A549 (cell line): Measurements from ENCODE around the gene MAP3K7CL. TPM values are rescaled to one million over a fixed set of nuclear protein-coding genes. Genes with fewer than 3 reads are reported as not detected.

Source experiments
- ATAC-seq, 2 experiments: fragments of 200-7000 bp in 1 of 2; fragments of >200 bp in 1 of 2; cut with Nextera tagmentation in 1 of 2; cut with Tn5 transposase in 1 of 2; 3 replicates each; pipeline versions ENCODE4 v1.8.0 to v1.9.1; 2018 to 2020; ENCODE audit warnings: mild to moderate bottlenecking in 1 of 2, moderate library complexity in 1 of 2
- CTCF ChIA-PET: fragments of 300-600 bp; sonication (Branson Sonifier 250); formaldehyde crosslinking; extraction: SDS; loops from one replicate; lab custom pipeline; 2021; ENCODE audit warnings: antibody characterized with exemption, inconsistent platforms; lab: Yijun Ruan, JAX
- POLR2A ChIA-PET: fragments of 350-600 bp; formaldehyde crosslinking; extraction: SDS; loops from one replicate; lab custom pipeline; 2021; ENCODE audit warnings: antibody characterized with exemption, inconsistent platforms; lab: Yijun Ruan, JAX
- DNase-seq, 2 experiments: peaks; one replicate each; pipeline versions ENCODE4 v3.0.0 to v3.0.0-alpha.2; 2011 to 2016; ENCODE audit warnings: low read depth in 1 of 2, low spot score in 1 of 2
- FAIRE-seq: peaks from 2 replicates; lab custom pipeline; 2011; peaks lifted over from hg19 to GRCh38; lab: Jason Lieb, UNC
- H3K27ac ChIP-seq, 2 experiments: fragments of >200 bp; sonication (Bioruptor Twin); formaldehyde crosslinking; 3 replicates each; pipeline ENCODE4 v1.5.1; 2016 to 2017
- H3K4me1 ChIP-seq: fragments of >200 bp; sonication (Bioruptor Twin); formaldehyde crosslinking; 3 replicates; pipeline ENCODE4 v1.6.1; 2016
- H3K4me2 ChIP-seq: fragments of >200 bp; sonication (Bioruptor Twin); formaldehyde crosslinking; 3 replicates; pipeline ENCODE4 v1.6.1; 2016
- H3K4me3 ChIP-seq: fragments of >200 bp; sonication (Bioruptor Twin); formaldehyde crosslinking; 3 replicates; pipeline ENCODE4 v1.5.1; 2016
- H3K9me3 ChIP-seq: fragments of >200 bp; sonication (Bioruptor Twin); formaldehyde crosslinking; 3 replicates; pipeline ENCODE4 v1.6.1; 2016
- BHLHE40 ChIP-seq: IDR thresholded peaks from 2 replicates; pipeline ENCODE4 v1.6.1; 2012; ENCODE audit warnings: low read depth, low read length, inconsistent platforms
- CBX2 ChIP-seq: fragments of 200-600 bp; sonication (generic); IDR thresholded peaks from 2 replicates; pipeline ENCODE4 v1.6.1; 2016; ENCODE audit warnings: low read depth, mild to moderate bottlenecking, borderline replicate concordance
- CHD2 ChIP-seq: fragments of 150-350 bp; IDR thresholded peaks from 2 replicates; pipeline ENCODE4 v1.6.1; 2014; ENCODE audit warnings: low read length; ENCODE audit not compliant: partially characterized antibody
- ELK1 ChIP-seq: fragments of 150-350 bp; IDR thresholded peaks from 2 replicates; pipeline ENCODE4 v1.6.1; 2014; ENCODE audit warnings: low read depth, mild to moderate bottlenecking, low read length
- EP300 ChIP-seq, 2 experiments: fragments of >200 bp; sonication (Bioruptor Twin); formaldehyde crosslinking; IDR thresholded peaks; 2 replicates in 1 of 2; 3 replicates in 1 of 2; pipeline ENCODE4 v1.6.1; 2016 to 2017
- FOSB ChIP-seq: fragments of 250-450 bp; sonication (Bioruptor Pico); IDR thresholded peaks from 2 replicates; pipeline ENCODE4 v1.5.0; 2020; ENCODE audit warnings: mild to moderate bottlenecking, moderate library complexity
- FOXS1 ChIP-seq: fragments of 250-450 bp; sonication (Bioruptor Pico); IDR thresholded peaks from 2 replicates; pipeline ENCODE4 v1.5.0; 2020; ENCODE audit warnings: mild to moderate bottlenecking, moderate library complexity
- GATA3 ChIP-seq: IDR thresholded peaks from 2 replicates; pipeline ENCODE4 v1.6.1; 2012; ENCODE audit warnings: borderline replicate concordance
- HDAC2 ChIP-seq: fragments of 200-600 bp; sonication (generic); IDR thresholded peaks from 2 replicates; pipeline ENCODE4 v1.6.1; 2016
- HOXA7 ChIP-seq: fragments of 250-450 bp; sonication (Bioruptor Pico); IDR thresholded peaks from 2 replicates; pipeline ENCODE4 v1.5.0; 2020; ENCODE audit warnings: mild to moderate bottlenecking, moderate library complexity
- HOXB5 ChIP-seq: fragments of 250-450 bp; sonication (Bioruptor Pico); IDR thresholded peaks from 2 replicates; pipeline ENCODE4 v1.5.0; 2020; ENCODE audit warnings: mild to moderate bottlenecking, moderate library complexity
- NFE2L2 ChIP-seq: fragments of 150-350 bp; conservative IDR thresholded peaks from 2 replicates; pipeline ENCODE4 v1.6.1; 2014; ENCODE audit warnings: low read length
- NR3C1 ChIP-seq: fragments of >200 bp; sonication (Bioruptor Twin); formaldehyde crosslinking; IDR thresholded peaks from 3 replicates; pipeline ENCODE4 v1.6.1; 2017
- PHF8 ChIP-seq: fragments of 200-600 bp; sonication (generic); IDR thresholded peaks from 2 replicates; pipeline ENCODE4 v1.6.1; 2016; ENCODE audit warnings: low read depth, mild to moderate bottlenecking, antibody characterized with exemption, moderate library complexity, borderline replicate concordance
- RAD21 ChIP-seq, 2 experiments: fragments of >200 bp in 1 of 2; sonication (Bioruptor Twin) in 1 of 2; formaldehyde crosslinking in 1 of 2; IDR thresholded peaks in 1 of 2; conservative IDR thresholded peaks in 1 of 2; 2 replicates in 1 of 2; 3 replicates in 1 of 2; pipeline ENCODE4 v1.6.1; 2012 to 2018; ENCODE audit warnings: inconsistent platforms in 1 of 2
- RARB ChIP-seq: fragments of 250-450 bp; sonication (Bioruptor Pico); IDR thresholded peaks from 2 replicates; pipeline ENCODE4 v1.8.0; 2021; ENCODE audit warnings: mild to moderate bottlenecking, moderate library complexity
- RCOR1 ChIP-seq: fragments of 150-350 bp; IDR thresholded peaks from 2 replicates; pipeline ENCODE4 v1.6.1; 2014; ENCODE audit warnings: antibody characterized with exemption, low read length, low read depth
- RFX5 ChIP-seq: fragments of 450-650 bp; IDR thresholded peaks from 2 replicates; pipeline ENCODE4 v1.7.1; 2014; ENCODE audit warnings: antibody characterized with exemption, mild to moderate bottlenecking, moderate library complexity
- SREBF2 ChIP-seq: fragments of 450-650 bp; IDR thresholded peaks from 2 replicates; pipeline ENCODE4 v1.6.1; 2014; ENCODE audit warnings: mild to moderate bottlenecking, moderate library complexity
- TFCP2L1 ChIP-seq: fragments of 250-450 bp; sonication (Bioruptor Pico); IDR thresholded peaks from 2 replicates; pipeline ENCODE4 v1.5.0; 2021; ENCODE audit warnings: mild to moderate bottlenecking
- USF2 ChIP-seq: fragments of 450-650 bp; IDR thresholded peaks from 2 replicates; pipeline ENCODE4 v1.6.1; 2014; ENCODE audit warnings: antibody characterized with exemption
- ZC3H11A ChIP-seq: fragments of 450-650 bp; IDR thresholded peaks from 2 replicates; pipeline ENCODE4 v1.6.1; 2014; ENCODE audit warnings: antibody characterized with exemption, mild to moderate bottlenecking
- ZNF302 ChIP-seq: fragments of 250-450 bp; sonication (Bioruptor Pico); IDR thresholded peaks from 2 replicates; pipeline ENCODE4 v1.9.0; 2021; ENCODE audit warnings: inconsistent platforms, mild to moderate bottlenecking, moderate library complexity
- WGBS: methylation state at CpG from one replicate; pipeline ENCODE4 v1.1.6; 2017; ENCODE audit errors: missing lambda C conversion rate; 5-methylcytosine and 5-hydroxymethylcytosine counted together
- polyA plus RNA-seq, 4 experiments: library from polyadenylated mRNA; depleted of rRNA in 3 of 4; stranded (reverse); fragments of >200 nt; fragmentation: RNase III in 1 of 4; extraction: RNeasy Plus Mini Kit Qiagen cat#74134 plus additional on column Dnase treatment in 1 of 4; gene quantifications; 2 replicates in 3 of 4; 3 replicates in 1 of 4; pipeline ENCODE4 v1.2.3, GENCODE V29; 2011 to 2017
- TF ChIP-seq, protein P1 (sequence below): fragments of 250-450 bp; sonication (Bioruptor Pico); IDR thresholded peaks from 2 replicates; pipeline ENCODE4 v1.5.0; 2020; ENCODE audit warnings: low read depth, mild to moderate bottlenecking, moderate library complexity
- TF ChIP-seq, protein P2 (sequence below): fragments of 250-450 bp; sonication (Bioruptor Pico); IDR thresholded peaks from 2 replicates; pipeline ENCODE4 v1.5.0; 2021; ENCODE audit warnings: mild to moderate bottlenecking, moderate library complexity, borderline replicate concordance
- TF ChIP-seq, protein P3 (sequence below): IDR thresholded peaks from 2 replicates; pipeline ENCODE4 v1.6.1; 2012; ENCODE audit warnings: low read depth, borderline replicate concordance
- TF ChIP-seq, protein P4 (sequence below): fragments of >200 bp; sonication (Bioruptor Twin); formaldehyde crosslinking; IDR thresholded peaks from 3 replicates; pipeline ENCODE4 v1.5.1; 2016
- TF ChIP-seq, protein P5 (sequence below): fragments of >200 bp; sonication (Bioruptor Twin); formaldehyde crosslinking; IDR thresholded peaks from 2 replicates; pipeline ENCODE4 v1.6.1; 2016

The MAP3K7CL gene
- polyA plus RNA-seq, 2 of the 4 experiments (the other 2 are of a cell fraction): 2.9 to 5.7 TPM

DNA sequence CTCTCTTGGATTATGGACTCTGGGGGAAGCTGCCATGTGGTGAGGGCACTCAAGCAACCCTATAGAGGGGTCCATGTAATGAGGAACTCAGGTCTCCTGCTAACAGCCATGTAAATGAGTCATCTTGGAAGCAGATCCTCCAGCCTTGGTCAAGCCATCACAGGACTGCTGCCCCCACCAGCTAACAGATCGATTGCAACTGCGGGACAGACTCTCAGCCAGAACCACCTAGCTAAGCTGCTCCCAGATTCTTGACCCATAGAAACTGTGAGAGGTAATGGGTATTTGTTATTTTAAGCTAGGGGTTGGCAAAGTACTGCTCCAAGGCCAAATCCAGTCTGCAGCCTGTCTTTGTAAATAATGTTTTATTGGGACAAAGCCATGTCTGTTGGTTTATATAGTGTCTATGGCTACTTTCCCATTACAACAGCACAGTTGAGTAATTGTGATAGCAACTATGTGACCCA lies 27.6 kb upstream of the MAP3K7CL start (continued):
- TF ChIP-seq, protein P1, sequence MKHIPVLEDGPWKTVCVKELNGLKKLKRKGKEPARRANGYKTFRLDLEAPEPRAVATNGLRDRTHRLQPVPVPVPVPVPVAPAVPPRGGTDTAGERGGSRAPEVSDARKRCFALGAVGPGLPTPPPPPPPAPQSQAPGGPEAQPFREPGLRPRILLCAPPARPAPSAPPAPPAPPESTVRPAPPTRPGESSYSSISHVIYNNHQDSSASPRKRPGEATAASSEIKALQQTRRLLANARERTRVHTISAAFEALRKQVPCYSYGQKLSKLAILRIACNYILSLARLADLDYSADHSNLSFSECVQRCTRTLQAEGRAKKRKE (CRISPR knock-in tag): no peak

DNA sequence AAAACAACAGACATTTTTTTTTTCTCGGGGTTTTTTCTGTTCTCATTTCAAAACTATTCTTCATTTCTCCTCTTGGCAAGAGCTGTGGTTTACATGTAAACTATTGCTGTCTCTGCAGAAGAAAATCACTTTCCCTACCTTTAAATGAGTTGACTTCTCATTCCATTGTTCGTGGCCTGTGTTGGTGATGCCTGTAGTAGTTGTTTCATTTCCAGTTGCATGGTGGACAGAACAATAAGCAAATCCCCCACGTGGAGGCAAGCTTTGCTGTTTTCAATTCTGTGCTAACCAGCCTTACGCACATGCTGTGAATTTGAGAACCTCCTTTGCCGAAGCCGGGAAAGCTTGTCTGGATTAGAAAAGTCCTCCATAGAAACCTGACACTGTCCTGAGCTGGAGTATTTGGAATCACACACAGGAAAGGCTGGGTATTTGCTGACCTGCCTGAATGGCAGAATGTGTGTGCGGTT lies 26.2 kb upstream of the MAP3K7CL start:
- CTCF ChIA-PET: interaction anchor here (1.0 to 1.6 kb wide), 3 partner anchors 9 to 268 kb away, joined by 4 to 6 read pairs (median 5); no protein-coding TSS in a partner anchor

GRCh38 chr21:29105218-29105617 lies 25.2 kb upstream of the MAP3K7CL start:
- Histone ChIP-seq H3K4me1 (no peaks in the 10 kb centered on the region), H3K27ac (no peak overlapping the region), H3K4me2 (no peak overlapping the region), H3K4me3 (no peak overlapping the region), H3K9me3 (no peaks in the 10 kb centered on the region)
- no peak for FAIRE-seq
- DNase-seq: no peak
- ATAC-seq: no peak
- POLR2A ChIA-PET: interaction anchor here (0.6 kb wide), 1 partner anchor 243 kb away, joined by 3 read pairs; no protein-coding TSS in a partner anchor
- CTCF ChIA-PET: interaction anchor here (0.9 to 1.6 kb wide), 3 partner anchors 10 to 267 kb away, joined by 3 to 6 read pairs (median 5); no protein-coding TSS in a partner anchor
- 62% methylated on average over 3 of the region's 3 CpGs for WGBS
- no peak for TF ChIP-seq USF2
- TF ChIP-seq HDAC2: no peak
- TF ChIP-seq NR3C1: no peak
- no peak for TF ChIP-seq HOXA7 (CRISPR knock-in tag)
- TF ChIP-seq RFX5: no peak
- no peak for TF ChIP-seq ELK1
- no peak for TF ChIP-seq NFE2L2
- no peak for TF ChIP-seq GATA3
- no peak for TF ChIP-seq HOXB5 (CRISPR knock-in tag)
- no peak for TF ChIP-seq PHF8
- no peak for TF ChIP-seq CHD2
- TF ChIP-seq, protein P2, sequence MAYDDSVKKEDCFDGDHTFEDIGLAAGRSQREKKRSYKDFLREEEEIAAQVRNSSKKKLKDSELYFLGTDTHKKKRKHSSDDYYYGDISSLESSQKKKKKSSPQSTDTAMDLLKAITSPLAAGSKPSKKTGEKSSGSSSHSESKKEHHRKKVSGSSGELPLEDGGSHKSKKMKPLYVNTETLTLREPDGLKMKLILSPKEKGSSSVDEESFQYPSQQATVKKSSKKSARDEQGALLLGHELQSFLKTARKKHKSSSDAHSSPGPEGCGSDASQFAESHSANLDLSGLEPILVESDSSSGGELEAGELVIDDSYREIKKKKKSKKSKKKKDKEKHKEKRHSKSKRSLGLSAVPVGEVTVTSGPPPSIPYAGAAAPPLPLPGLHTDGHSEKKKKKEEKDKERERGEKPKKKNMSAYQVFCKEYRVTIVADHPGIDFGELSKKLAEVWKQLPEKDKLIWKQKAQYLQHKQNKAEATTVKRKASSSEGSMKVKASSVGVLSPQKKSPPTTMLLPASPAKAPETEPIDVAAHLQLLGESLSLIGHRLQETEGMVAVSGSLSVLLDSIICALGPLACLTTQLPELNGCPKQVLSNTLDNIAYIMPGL (CRISPR knock-in tag): no peak
- TF ChIP-seq, protein P3, sequence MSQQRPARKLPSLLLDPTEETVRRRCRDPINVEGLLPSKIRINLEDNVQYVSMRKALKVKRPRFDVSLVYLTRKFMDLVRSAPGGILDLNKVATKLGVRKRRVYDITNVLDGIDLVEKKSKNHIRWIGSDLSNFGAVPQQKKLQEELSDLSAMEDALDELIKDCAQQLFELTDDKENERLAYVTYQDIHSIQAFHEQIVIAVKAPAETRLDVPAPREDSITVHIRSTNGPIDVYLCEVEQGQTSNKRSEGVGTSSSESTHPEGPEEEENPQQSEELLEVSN: no peak
- no peak for TF ChIP-seq TFCP2L1
- TF ChIP-seq EP300 (IDR thresholded peaks at IDR 0.05): no peak
- TF ChIP-seq ZNF302: no peak
- TF ChIP-seq, protein P4, sequence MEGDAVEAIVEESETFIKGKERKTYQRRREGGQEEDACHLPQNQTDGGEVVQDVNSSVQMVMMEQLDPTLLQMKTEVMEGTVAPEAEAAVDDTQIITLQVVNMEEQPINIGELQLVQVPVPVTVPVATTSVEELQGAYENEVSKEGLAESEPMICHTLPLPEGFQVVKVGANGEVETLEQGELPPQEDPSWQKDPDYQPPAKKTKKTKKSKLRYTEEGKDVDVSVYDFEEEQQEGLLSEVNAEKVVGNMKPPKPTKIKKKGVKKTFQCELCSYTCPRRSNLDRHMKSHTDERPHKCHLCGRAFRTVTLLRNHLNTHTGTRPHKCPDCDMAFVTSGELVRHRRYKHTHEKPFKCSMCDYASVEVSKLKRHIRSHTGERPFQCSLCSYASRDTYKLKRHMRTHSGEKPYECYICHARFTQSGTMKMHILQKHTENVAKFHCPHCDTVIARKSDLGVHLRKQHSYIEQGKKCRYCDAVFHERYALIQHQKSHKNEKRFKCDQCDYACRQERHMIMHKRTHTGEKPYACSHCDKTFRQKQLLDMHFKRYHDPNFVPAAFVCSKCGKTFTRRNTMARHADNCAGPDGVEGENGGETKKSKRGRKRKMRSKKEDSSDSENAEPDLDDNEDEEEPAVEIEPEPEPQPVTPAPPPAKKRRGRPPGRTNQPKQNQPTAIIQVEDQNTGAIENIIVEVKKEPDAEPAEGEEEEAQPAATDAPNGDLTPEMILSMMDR: no peak

More for the DNA sequence above, 26.2 kb upstream of the MAP3K7CL start:
- POLR2A ChIA-PET: no interaction called here
- H3K4me1 ChIP-seq: no peaks in the 10 kb centered on the region
- ATAC-seq (no peak), DNase-seq (no peak), FAIRE-seq (no peak)
- WGBS: 80% methylated on average over 7 of the region's 7 CpGs
- H3K4me2 ChIP-seq: no peak overlapping the region
- no peak overlapping the region for H3K27ac ChIP-seq
- no peak overlapping the region for H3K4me3 ChIP-seq
- TF ChIP-seq NR3C1 (no peak), ELK1 (no peak), SREBF2 (no peak), FOSB (CRISPR knock-in tag) (no peak), EP300 (IDR thresholded peaks at IDR 0.05) (no peak), RAD21 (conservative IDR thresholded peaks at IDR 0.05 in 1 of 2, IDR thresholded peaks at IDR 0.05 in 1 of 2) (no peak), RARB (CRISPR knock-in tag) (no peak), RCOR1 (no peak), HDAC2 (no peak), CBX2 (no peak), NFE2L2 (no peak), PHF8 (no peak), FOXS1 (CRISPR knock-in tag) (no peak), CHD2 (no peak), BHLHE40 (no peak), ZC3H11A (no peak)
- TF ChIP-seq, protein P5, sequence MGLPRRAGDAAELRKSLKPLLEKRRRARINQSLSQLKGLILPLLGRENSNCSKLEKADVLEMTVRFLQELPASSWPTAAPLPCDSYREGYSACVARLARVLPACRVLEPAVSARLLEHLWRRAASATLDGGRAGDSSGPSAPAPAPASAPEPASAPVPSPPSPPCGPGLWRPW: no peak
- H3K9me3 ChIP-seq: no peaks in the 10 kb centered on the region
